Progenitor cell of endocrine pancreas (in vitro differentiated cells): Measurements from ENCODE around the gene ATP13A2. TPM values are rescaled to one million over a fixed set of nuclear protein-coding genes. Genes with fewer than 3 reads are reported as not detected.
"Not testable (repeated sequence)": the region's sequence is repeated elsewhere in the genome, so short reads cannot be mapped to it uniquely, and the experiment has no call there.

Experiments used
- DNase-seq: peaks from one replicate; pipeline ENCODE4 v3.0.0; 2021; ENCODE audit warnings: low spot score; ENCODE audit not compliant: unreplicated experiment
- H3K27ac Mint-ChIP-seq: 2 replicates; pipeline ENCODE4 v1.8.0; 2021; ENCODE audit warnings: mild to moderate bottlenecking, moderate library complexity, mixed read lengths
- H3K27me3 Mint-ChIP-seq: 2 replicates; pipeline ENCODE4 v1.8.0; 2021; ENCODE audit warnings: mixed read lengths
- H3K36me3 Mint-ChIP-seq: 2 replicates; pipeline ENCODE4 v1.8.0; 2022; ENCODE audit warnings: mixed read lengths; ENCODE audit not compliant: insufficient read depth
- H3K4me1 Mint-ChIP-seq: 2 replicates; pipeline ENCODE4 v1.8.0; 2021; ENCODE audit warnings: low read depth, mixed read lengths
- H3K4me3 Mint-ChIP-seq: 2 replicates; pipeline ENCODE4 v1.8.0; 2021; ENCODE audit warnings: low read depth, mild to moderate bottlenecking, moderate library complexity, mixed read lengths
- H3K9me3 Mint-ChIP-seq: 2 replicates; pipeline ENCODE4 v1.8.0; 2021; ENCODE audit warnings: low read depth, mixed read lengths
- total RNA-seq: library from RNA; stranded (reverse); gene quantifications from 2 replicates; pipeline ENCODE4 v1.2.1, GENCODE V29; 2021
- TF ChIP-seq, protein P1 (sequence below): fragments of 200-600 bp; sonication (generic); IDR thresholded peaks from one replicate; pipeline ENCODE4 v1.5.0; 2021; ENCODE audit warnings: antibody characterized with exemption, mild to moderate bottlenecking; ENCODE audit not compliant: unreplicated experiment

ATP13A2 gene
- total RNA-seq, 1 donor from 2014 or later = 65.8 TPM

DNA sequence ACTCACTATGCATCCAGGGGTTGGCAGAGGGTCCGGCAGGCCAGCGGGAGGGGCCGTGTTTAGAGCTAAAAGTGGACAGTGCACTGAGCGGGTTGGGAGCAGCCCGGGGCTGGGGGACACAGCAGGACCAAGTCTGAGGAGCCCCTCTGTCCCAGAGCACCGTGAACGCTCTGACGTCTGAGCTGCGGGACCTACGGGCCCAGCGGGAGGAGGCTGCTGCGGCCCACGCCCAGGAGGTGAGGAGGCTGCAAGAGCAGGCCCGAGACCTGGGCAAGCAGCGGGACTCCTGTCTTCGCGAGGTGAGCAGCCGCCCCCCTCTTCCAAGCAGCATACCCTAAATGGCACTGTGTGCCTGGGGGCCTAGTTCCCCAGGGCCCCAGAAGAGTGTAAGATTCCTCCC is 57.1 kb downstream of the ATP13A2 start:
- TF ChIP-seq, protein P1, sequence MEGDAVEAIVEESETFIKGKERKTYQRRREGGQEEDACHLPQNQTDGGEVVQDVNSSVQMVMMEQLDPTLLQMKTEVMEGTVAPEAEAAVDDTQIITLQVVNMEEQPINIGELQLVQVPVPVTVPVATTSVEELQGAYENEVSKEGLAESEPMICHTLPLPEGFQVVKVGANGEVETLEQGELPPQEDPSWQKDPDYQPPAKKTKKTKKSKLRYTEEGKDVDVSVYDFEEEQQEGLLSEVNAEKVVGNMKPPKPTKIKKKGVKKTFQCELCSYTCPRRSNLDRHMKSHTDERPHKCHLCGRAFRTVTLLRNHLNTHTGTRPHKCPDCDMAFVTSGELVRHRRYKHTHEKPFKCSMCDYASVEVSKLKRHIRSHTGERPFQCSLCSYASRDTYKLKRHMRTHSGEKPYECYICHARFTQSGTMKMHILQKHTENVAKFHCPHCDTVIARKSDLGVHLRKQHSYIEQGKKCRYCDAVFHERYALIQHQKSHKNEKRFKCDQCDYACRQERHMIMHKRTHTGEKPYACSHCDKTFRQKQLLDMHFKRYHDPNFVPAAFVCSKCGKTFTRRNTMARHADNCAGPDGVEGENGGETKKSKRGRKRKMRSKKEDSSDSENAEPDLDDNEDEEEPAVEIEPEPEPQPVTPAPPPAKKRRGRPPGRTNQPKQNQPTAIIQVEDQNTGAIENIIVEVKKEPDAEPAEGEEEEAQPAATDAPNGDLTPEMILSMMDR = no peak
- no peak for DNase-seq
- Mint-ChIP-seq H3K27ac (no peak overlapping the region), H3K27me3 (no peaks in the 10 kb centered on the region), H3K36me3 (no peaks in the 10 kb centered on the region), H3K4me3 (no peak overlapping the region), H3K9me3 (no peaks in the 10 kb centered on the region), H3K4me1 (no peaks in the 10 kb centered on the region)

DNA sequence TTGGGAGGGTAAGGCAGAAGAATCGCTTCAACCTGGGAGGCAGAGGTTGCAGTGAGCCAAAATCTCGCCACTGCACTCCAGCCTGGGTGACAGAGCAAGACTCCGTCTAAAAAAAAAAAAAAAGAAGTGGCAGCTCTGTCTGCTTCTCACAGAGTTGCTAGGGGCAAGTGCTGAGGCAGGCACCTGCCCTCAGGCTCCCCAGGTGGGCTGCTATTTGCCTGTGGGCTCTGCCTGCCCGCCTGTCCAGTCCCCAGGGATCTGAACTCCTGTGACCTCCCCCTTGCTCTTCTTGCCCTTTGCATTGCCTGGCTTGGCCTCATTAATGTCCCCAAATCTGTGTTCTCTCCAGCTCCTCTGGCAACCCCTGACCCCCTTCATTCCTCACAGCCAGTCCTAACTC is 59.4 kb downstream of the ATP13A2 start:
- not testable (repeated sequence) for H3K27me3 Mint-ChIP-seq, H3K9me3 Mint-ChIP-seq, H3K4me3 Mint-ChIP-seq, H3K36me3 Mint-ChIP-seq, H3K27ac Mint-ChIP-seq, DNase-seq, H3K4me1 Mint-ChIP-seq

DNA sequence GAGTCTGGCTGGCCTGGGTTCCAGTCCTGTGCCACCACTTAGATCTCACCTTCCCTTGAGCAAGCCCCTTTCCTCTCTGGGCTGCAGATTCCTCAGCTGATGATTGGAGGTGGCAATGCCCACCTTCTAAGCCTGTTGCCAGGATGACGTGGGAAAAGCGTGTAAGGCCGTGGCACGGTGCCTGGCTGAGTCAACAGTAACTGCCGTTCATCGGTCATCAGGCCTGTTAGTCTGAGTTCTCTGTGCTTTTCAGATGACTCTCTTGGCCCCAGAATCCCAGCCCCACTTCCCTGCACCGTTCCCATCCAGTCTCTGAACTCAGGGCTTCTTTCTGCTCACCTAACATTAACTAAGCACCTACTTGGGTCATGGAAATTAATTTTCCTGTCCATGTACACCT is 62.7 kb downstream of the ATP13A2 start:
- not testable (repeated sequence) for DNase-seq, H3K4me3 Mint-ChIP-seq, H3K4me1 Mint-ChIP-seq, H3K27ac Mint-ChIP-seq, H3K9me3 Mint-ChIP-seq, H3K36me3 Mint-ChIP-seq, H3K27me3 Mint-ChIP-seq

DNA sequence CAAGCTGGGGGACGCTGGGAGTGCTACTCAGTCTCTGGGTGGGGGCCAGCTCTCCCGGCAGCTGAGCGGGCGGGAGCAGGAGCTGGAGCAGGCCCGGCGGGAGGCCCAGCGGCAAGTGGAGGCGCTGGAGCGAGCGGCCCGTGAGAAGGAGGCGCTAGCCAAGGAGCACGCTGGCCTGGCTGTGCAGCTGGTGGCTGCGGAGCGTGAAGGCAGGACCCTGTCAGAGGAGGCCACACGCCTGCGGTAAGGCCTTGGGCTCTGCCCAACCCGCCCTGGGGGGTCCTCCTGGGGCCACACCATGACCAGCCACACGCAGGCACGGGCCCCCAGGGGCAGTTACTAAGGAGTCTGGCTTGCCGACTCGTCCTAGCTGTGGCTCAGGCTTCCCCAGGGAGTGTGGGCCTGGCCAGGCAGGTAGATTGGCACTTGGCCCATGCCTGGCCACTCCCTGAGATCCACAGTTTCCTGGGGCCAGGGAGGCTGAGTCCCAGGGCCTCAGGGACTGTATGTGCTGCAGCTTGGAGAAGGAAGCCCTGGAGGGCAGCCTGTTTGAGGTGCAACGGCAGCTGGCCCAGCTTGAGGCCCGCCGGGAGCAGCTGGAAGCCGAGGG is 63.3 kb downstream of the ATP13A2 start:
- not testable (repeated sequence) for H3K36me3 Mint-ChIP-seq, H3K9me3 Mint-ChIP-seq, H3K4me1 Mint-ChIP-seq, H3K27ac Mint-ChIP-seq, DNase-seq, H3K27me3 Mint-ChIP-seq, H3K4me3 Mint-ChIP-seq

DNA sequence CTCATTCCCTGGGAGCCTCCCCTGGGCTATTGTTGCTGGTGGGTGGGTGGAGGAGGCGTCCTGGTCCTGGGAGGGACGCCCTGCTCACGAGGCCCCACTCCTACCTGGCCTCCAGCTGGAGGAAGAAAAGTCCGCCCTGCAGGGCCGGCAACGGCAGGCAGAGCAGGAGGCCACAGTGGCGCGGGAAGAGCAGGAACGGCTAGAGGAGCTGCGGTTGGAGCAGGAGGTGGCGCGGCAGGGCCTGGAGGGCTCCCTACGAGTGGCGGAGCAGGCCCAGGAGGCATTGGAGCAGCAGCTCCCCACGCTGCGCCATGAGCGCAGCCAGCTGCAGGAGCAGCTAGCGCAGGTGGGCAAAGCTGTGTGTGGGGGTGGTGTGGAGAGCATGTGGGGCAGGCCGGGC is 65.1 kb downstream of the ATP13A2 start:
- TF ChIP-seq, protein P1 = no peak
- Mint-ChIP-seq H3K9me3 (no peaks in the 10 kb centered on the region), H3K36me3 (peaks cover 3% of the 10 kb centered on the region), H3K4me3 (no peak overlapping the region), H3K27ac (no peak overlapping the region), H3K4me1 (no peaks in the 10 kb centered on the region), H3K27me3 (no peaks in the 10 kb centered on the region)
- DNase-seq = no peak

DNA sequence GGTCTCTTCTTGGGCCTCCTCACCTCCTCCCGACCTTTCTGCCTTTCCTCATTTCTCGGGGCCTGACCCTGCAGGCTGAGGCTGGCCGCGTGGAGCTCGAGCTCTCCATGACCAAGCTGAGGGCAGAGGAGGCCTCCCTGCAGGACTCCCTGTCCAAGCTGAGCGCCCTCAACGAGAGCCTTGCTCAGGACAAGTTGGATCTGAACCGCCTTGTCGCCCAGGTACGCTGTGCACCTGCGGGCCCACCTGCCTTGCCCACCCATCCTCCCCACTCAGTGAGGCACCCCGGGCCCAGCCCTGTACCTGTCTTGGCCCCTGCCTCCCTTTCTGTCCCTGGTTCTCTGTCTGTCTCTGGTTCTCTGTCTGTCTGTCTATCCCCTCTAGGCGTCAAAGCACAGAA is 65.5 kb downstream of the ATP13A2 start:
- not testable (repeated sequence) for H3K27me3 Mint-ChIP-seq, H3K4me3 Mint-ChIP-seq, DNase-seq, H3K27ac Mint-ChIP-seq, H3K9me3 Mint-ChIP-seq, H3K4me1 Mint-ChIP-seq, H3K36me3 Mint-ChIP-seq

DNA sequence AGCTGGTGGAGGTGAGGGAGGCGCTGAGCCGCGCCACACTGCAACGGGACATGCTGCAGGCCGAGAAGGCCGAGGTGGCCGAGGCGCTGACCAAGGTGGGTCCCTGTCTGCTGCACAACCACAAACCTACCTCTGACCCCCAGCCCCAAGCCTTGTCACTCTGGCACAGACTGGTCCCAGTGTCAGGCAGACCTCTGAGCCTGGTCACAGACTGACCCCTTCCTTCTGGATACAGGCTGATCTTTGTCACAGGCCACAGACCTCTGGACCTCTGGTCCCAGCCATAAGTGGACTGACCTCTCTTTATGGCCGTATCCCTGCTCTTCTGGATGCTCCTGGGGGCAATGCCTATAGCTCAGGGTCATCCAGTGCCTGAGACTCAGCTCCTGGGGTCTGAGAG is 66.2 kb downstream of the ATP13A2 start:
- H3K36me3 Mint-ChIP-seq, H3K27ac Mint-ChIP-seq, H3K9me3 Mint-ChIP-seq, H3K4me1 Mint-ChIP-seq, H3K4me3 Mint-ChIP-seq, H3K27me3 Mint-ChIP-seq, DNase-seq: not testable (repeated sequence)

DNA sequence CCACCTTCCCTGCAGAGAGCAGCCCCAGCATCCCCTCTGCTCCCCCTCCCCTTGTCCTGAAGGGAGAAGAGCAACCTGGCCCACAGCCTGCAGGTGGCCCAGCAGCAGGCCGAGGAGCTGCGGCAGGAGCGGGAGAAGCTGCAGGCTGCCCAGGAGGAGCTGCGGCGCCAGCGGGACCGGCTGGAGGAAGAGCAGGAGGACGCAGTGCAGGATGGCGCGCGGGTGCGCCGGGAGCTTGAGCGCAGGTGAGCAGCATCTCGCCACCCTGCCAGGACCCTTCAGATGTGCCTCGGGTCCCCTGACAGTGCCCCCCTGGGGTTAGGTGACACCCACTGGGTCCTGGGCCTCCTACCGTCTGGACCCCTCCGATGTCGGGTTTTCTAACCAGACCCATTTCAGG is 67.7 kb downstream of the ATP13A2 start:
- no peaks in the 10 kb centered on the region for H3K4me1 Mint-ChIP-seq
- H3K9me3 Mint-ChIP-seq = no peaks in the 10 kb centered on the region
- TF ChIP-seq, protein P1 = no peak
- no peak for DNase-seq
- H3K27me3 Mint-ChIP-seq = no peaks in the 10 kb centered on the region
- peaks cover 3% of the 10 kb centered on the region for H3K36me3 Mint-ChIP-seq
- H3K4me3 Mint-ChIP-seq = no peak overlapping the region
- H3K27ac Mint-ChIP-seq = no peak overlapping the region

DNA sequence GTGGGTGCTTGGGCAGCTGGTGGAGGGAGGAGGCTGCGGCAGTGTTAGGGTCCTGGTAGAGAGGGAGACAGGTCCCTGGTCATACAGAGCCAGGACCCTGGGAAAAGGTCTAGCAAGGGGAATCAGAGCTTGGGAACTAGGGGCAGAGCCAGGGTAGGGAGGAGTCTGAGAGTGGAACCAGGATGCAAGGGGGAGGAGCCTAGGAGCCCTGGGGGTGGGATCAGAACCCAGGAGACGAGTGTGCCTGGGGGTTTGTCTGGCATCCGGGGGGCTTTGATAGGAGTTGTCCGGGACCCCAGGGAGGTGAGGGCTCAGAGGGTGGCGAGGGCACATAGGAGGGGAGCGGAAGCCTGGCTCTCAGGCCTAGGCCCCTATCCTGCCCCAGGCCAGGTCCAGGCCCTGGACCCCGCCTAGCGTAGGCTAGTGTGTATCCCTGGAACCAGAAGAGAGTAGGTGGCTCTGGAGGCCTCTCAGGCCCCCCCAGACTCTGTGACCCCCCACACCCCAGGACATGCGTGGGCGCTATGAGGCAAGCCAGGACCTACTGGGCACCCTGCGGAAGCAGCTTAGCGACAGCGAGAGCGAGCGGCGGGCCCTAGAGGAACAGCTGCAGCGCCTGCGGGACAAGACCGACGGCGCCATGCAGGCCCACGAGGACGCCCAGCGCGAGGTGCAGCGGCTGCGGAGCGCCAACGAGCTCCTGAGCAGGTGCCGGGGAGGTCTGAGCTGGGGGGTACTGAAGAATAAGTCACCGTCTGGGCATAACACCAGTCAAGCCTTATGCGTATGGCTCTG is 72.1 kb downstream of the ATP13A2 start:
- not testable (repeated sequence) for H3K36me3 Mint-ChIP-seq, H3K9me3 Mint-ChIP-seq, H3K27me3 Mint-ChIP-seq, DNase-seq, H3K4me1 Mint-ChIP-seq
- peak overlapping the region; percentile 29 for H3K27ac Mint-ChIP-seq
- peak overlapping the region; percentile 26 for H3K4me3 Mint-ChIP-seq
